Stimulated activated CD4-positive, alpha-beta T cell treated with anti-CD3 and anti-CD28 coated beads, Interleukin-15, amount 100 ng/mL, for 24 hours (primary cell): ENCODE data around the gene CLCF1.
A peak's percentile ranks its signal among the peaks of the same experiment; 100 is the strongest.

Experiments
- DNase-seq: peaks from one replicate; pipeline ENCODE4 v3.0.0-alpha.2; 2020

Gene CLCF1

GRCh38 chr11:67395555-67396258 is 22.3 kb upstream of the CLCF1 start:
- no peak for DNase-seq

- DNase-seq, result no peak
Observed at GRCh38 chr11:67393990-67394389, 20.6 kb upstream of the CLCF1 start.

GRCh38 chr11:67393437-67393836 is 20.0 kb upstream of the CLCF1 start:
- no peak for DNase-seq

GRCh38 chr11:67392183-67392715 is 18.9 kb upstream of the CLCF1 start:
- DNase-seq, result no peak

GRCh38 chr11:67391304-67392182 is 18.1 kb upstream of the CLCF1 start, which contains the start of gene RAD9A:
RAD9A (plus strand) TSS chr11:67391986; CDS start chr11:67392045, 59 bp downstream.
- peak; percentile 97 for DNase-seq

GRCh38 chr11:67390947-67391303 is 17.5 kb upstream of the CLCF1 start:
- DNase-seq, result no peak

- DNase-seq, result peak; percentile 71
Observed at GRCh38 chr11:67389477-67389876, 16.1 kb upstream of the CLCF1 start.

GRCh38 chr11:67387518-67387917 is 14.1 kb upstream of the CLCF1 start:
- no peak for DNase-seq

GRCh38 chr11:67387069-67387468 is 13.7 kb upstream of the CLCF1 start:
- no peak for DNase-seq

- no peak for DNase-seq
Observed at GRCh38 chr11:67384851-67385366, 11.5 kb upstream of the CLCF1 start.

GRCh38 chr11:67382276-67383136 is 9.1 kb upstream of the CLCF1 start:
- DNase-seq, result peak; percentile 87

- no peak for DNase-seq
Observed at GRCh38 chr11:67381244-67381972, 8.0 kb upstream of the CLCF1 start.

GRCh38 chr11:67379061-67380058 is 6.0 kb upstream of the CLCF1 start:
- no peak for DNase-seq

GRCh38 chr11:67378544-67378943 is 5.1 kb upstream of the CLCF1 start:
- no peak for DNase-seq

GRCh38 chr11:67376873-67377808 is 3.7 kb upstream of the CLCF1 start:
- DNase-seq, result no peak

GRCh38 chr11:67376063-67376820 is 2.8 kb upstream of the CLCF1 start:
- DNase-seq, result no peak

GRCh38 chr11:67375320-67376055 is 2.1 kb upstream of the CLCF1 start:
- no peak for DNase-seq
